Measurements from ENCODE around the gene SLC38A3. TPM values are rescaled to one million over a fixed set of nuclear protein-coding genes. Genes with fewer than 3 reads are reported as not detected.

The SLC38A3 gene
- total and polyA plus RNA-seq, 2 of the 8 experiments (the other 6 are each of a cell fraction or from before 2014, with no cell fraction given), result 1.2 to 3.7 TPM

DNA sequence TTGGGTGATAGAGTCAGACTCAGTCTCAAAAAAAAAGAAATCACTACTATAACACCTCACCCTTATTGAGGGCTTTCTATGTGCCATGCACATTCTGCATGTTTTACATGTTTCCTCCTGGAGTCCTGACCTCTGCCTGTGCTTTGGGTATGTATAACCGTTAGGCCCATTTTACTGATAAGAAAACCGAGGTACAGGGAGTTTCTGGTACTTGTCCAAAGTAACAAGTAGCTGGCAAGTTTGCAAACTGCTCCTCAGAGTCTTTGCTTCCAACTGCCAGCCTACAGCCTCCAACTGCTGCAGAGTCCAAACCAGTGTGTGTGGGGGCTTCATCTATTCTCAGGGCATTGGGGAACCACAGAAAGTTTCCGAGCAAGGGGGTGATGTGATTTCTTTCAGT, 27.2 kb downstream of the SLC38A3 start:
- H2BK120ac ChIP-seq (replicated peaks; ENCODE audit: low read depth, low read length), result no peak overlapping the region
- no peak overlapping the region for H2BK15ac ChIP-seq (ENCODE audit: low read length)
- peaks cover 0 to 10% of the 10 kb centered on the region in 2 experiments for H4K20me1 ChIP-seq (replicated peaks in 1 of 2; ENCODE audit: control insufficient read depth in 1 of 2, insufficient read depth in 2 of 2, low read length in 2 of 2)
- H2AK5ac ChIP-seq (ENCODE audit: low read depth, low read length), result no peak overlapping the region
- peaks cover 0 to 11% of the 10 kb centered on the region in 2 experiments; a peak in 2 of 4 replicates for H3K79me2 ChIP-seq (ENCODE audit: control insufficient read depth in 1 of 2, insufficient read depth in 2 of 2, low read length in 2 of 2)
- H3K18ac ChIP-seq (ENCODE audit: extremely low read depth, low read length), result no peak overlapping the region
- H3K27ac ChIP-seq (ENCODE audit: low read depth, low read length), result no peak overlapping the region
- ChIA-PET POLR2A (ENCODE audit: partially characterized antibody) (no interaction called here), CTCF (ENCODE audit: partially characterized antibody) (interaction anchor here (23.4 to 53.5 kb wide), 4 partner anchors 11 to 45 kb away, joined by 587 to 2149 read pairs (median 1644); partner anchors contain the start of genes GNAI2, GNAT1, LSMEM2 and SEMA3B)
- H2BK5ac ChIP-seq (ENCODE audit: low read depth, low read length), result no peak overlapping the region
- no peak overlapping the region for H4K91ac ChIP-seq (replicated peaks; ENCODE audit: insufficient read length, low read length)
- no peak overlapping the region for H3K56ac ChIP-seq (replicated peaks; ENCODE audit: insufficient read length, low read depth, low read length)
- peaks cover 0 to 22% (median 11%) of the 10 kb centered on the region in 4 experiments; a peak in 6 of 7 replicates for H3K4me1 ChIP-seq (replicated peaks in 1 of 4; ENCODE audit: control insufficient read depth in 3 of 4, insufficient read depth in 4 of 4, low read length in 3 of 4)
- H2BK20ac ChIP-seq (ENCODE audit: low read length), result no peak overlapping the region
- WGBS, 2 experiments (ENCODE audit: extremely low coverage in 1 of 2, insufficient coverage in 1 of 2, insufficient read length in 1 of 2, insufficient replicate concordance in 2 of 2, low coverage in 1 of 2, low lambda C conversion rate in 2 of 2, missing lambda C conversion rate in 1 of 2), result 73% methylated on average over 3 of the region's 3 CpGs; no CpG with 5 or more reads in 1 of the 2 experiments
- no peak overlapping the region for H3K4me2 ChIP-seq (ENCODE audit: insufficient read depth in 1 of 2, low read depth in 2 of 2, low read length in 2 of 2)
- H3K23me2 ChIP-seq (ENCODE audit: low read depth, low read length), result peaks cover 14% of the 10 kb centered on the region; the same call in 1 of the 2 replicates
- H3K9me3 ChIP-seq (ENCODE audit: insufficient read depth in 2 of 2, low read depth in 1 of 2, low read length in 1 of 2), result no peaks in the 10 kb centered on the region
- no peak overlapping the region for H4K5ac ChIP-seq (ENCODE audit: insufficient read length, low read depth, low read length)
- H3K23ac ChIP-seq (ENCODE audit: insufficient read length), result no peak overlapping the region
- H3K27me3 ChIP-seq (replicated peaks in 1 of 4; ENCODE audit: control insufficient read depth in 3 of 4, extremely low read depth in 1 of 4, insufficient read depth in 3 of 4, low read length in 3 of 4), result no peaks in the 10 kb centered on the region; a peak in 1 of 7 replicates
- H3K14ac ChIP-seq (ENCODE audit: insufficient read length), result no peak overlapping the region
- no peak overlapping the region for H2AFZ ChIP-seq (ENCODE audit: low read length)
- no peak for FAIRE-seq
- no peak for DNase-seq (ENCODE audit: low read depth in 1 of 2, low spot score in 2 of 2)
- no peak overlapping the region for H3K4me3 ChIP-seq (ENCODE audit: extremely low read depth in 1 of 4, insufficient read depth in 2 of 4, low read depth in 3 of 4, low read length in 4 of 4)
- H3K79me1 ChIP-seq (ENCODE audit: low read depth, low read length), result no peaks in the 10 kb centered on the region; the same call in 1 of the 2 replicates
- no peak overlapping the region for H2BK12ac ChIP-seq (ENCODE audit: low read depth, low read length)
- H3K4ac ChIP-seq (replicated peaks; ENCODE audit: insufficient read length, low read depth, low read length), result no peak overlapping the region
- H4K8ac ChIP-seq (ENCODE audit: extremely low read depth, insufficient read depth, low read length), result no peak overlapping the region
- H3K9ac ChIP-seq (replicated peaks in 1 of 4; ENCODE audit: extremely low read depth in 1 of 4, low read depth in 3 of 4, low read length in 3 of 4), result no peak overlapping the region
- H3K36me3 ChIP-seq (ENCODE audit: control insufficient read depth in 2 of 4, insufficient read depth in 4 of 4, low read length in 3 of 4), result no peaks in the 10 kb centered on the region
- TF ChIP-seq RBBP5 (IDR thresholded peaks at IDR 0.05; ENCODE audit: borderline replicate concordance, low read depth, low read length), result no peak

All from H1 (cell line).